A549 (cell line): Measurements from ENCODE around the gene RGPD4. TPM values are rescaled to one million over a fixed set of nuclear protein-coding genes. Genes with fewer than 3 reads are reported as not detected.
"Not testable (repeated sequence)": the region's sequence is repeated elsewhere in the genome, so short reads cannot be mapped to it uniquely, and the experiment has no call there.

Experiments used
- ATAC-seq, 2 experiments: fragments of 200-7000 bp in 1 of 2; fragments of >200 bp in 1 of 2; cut with Nextera tagmentation in 1 of 2; cut with Tn5 transposase in 1 of 2; 3 replicates each; pipeline versions ENCODE4 v1.8.0 to v1.9.1; 2018 to 2020; ENCODE audit warnings: mild to moderate bottlenecking in 1 of 2, moderate library complexity in 1 of 2
- CTCF ChIA-PET: fragments of 300-600 bp; sonication (Branson Sonifier 250); formaldehyde crosslinking; extraction: SDS; loops from one replicate; lab custom pipeline; 2021; ENCODE audit warnings: antibody characterized with exemption, inconsistent platforms; lab: Yijun Ruan, JAX
- POLR2A ChIA-PET: fragments of 350-600 bp; formaldehyde crosslinking; extraction: SDS; loops from one replicate; lab custom pipeline; 2021; ENCODE audit warnings: antibody characterized with exemption, inconsistent platforms; lab: Yijun Ruan, JAX
- DNase-seq, 2 experiments: peaks; one replicate each; pipeline versions ENCODE4 v3.0.0 to v3.0.0-alpha.2; 2011 to 2016; ENCODE audit warnings: low read depth in 1 of 2, low spot score in 1 of 2
- FAIRE-seq: peaks from 2 replicates; lab custom pipeline; 2011; peaks lifted over from hg19 to GRCh38; lab: Jason Lieb, UNC
- H3K27ac ChIP-seq, 2 experiments: fragments of >200 bp; sonication (Bioruptor Twin); formaldehyde crosslinking; 3 replicates each; pipeline ENCODE4 v1.5.1; 2016 to 2017
- H3K4me1 ChIP-seq: fragments of >200 bp; sonication (Bioruptor Twin); formaldehyde crosslinking; 3 replicates; pipeline ENCODE4 v1.6.1; 2016
- H3K4me2 ChIP-seq: fragments of >200 bp; sonication (Bioruptor Twin); formaldehyde crosslinking; 3 replicates; pipeline ENCODE4 v1.6.1; 2016
- H3K4me3 ChIP-seq: fragments of >200 bp; sonication (Bioruptor Twin); formaldehyde crosslinking; 3 replicates; pipeline ENCODE4 v1.5.1; 2016
- H3K9me3 ChIP-seq: fragments of >200 bp; sonication (Bioruptor Twin); formaldehyde crosslinking; 3 replicates; pipeline ENCODE4 v1.6.1; 2016
- ATOH8 ChIP-seq: fragments of 250-450 bp; sonication (Bioruptor Pico); IDR thresholded peaks from 2 replicates; pipeline ENCODE4 v1.5.0; 2020; ENCODE audit warnings: low read depth, mild to moderate bottlenecking, moderate library complexity
- CEBPB ChIP-seq, 2 experiments: fragments of >200 bp in 1 of 2; sonication (Bioruptor Twin) in 1 of 2; formaldehyde crosslinking in 1 of 2; IDR thresholded peaks; 2 replicates each; pipeline ENCODE4 v1.6.1; 2012 to 2016
- CHD2 ChIP-seq: fragments of 150-350 bp; IDR thresholded peaks from 2 replicates; pipeline ENCODE4 v1.6.1; 2014; ENCODE audit warnings: low read length; ENCODE audit not compliant: partially characterized antibody
- FOSB ChIP-seq: fragments of 250-450 bp; sonication (Bioruptor Pico); IDR thresholded peaks from 2 replicates; pipeline ENCODE4 v1.5.0; 2020; ENCODE audit warnings: mild to moderate bottlenecking, moderate library complexity
- FOSL2 ChIP-seq, 2 experiments: fragments of 450-650 bp in 1 of 2; fragments of >200 bp in 1 of 2; sonication (Bioruptor Twin) in 1 of 2; formaldehyde crosslinking; IDR thresholded peaks; 2 replicates each; pipeline versions ENCODE4 v1.5.0 to v1.6.1; 2016 to 2020; ENCODE audit warnings: mild to moderate bottlenecking in 1 of 2, moderate library complexity in 1 of 2
- HES2 ChIP-seq: fragments of >200 bp; sonication (Bioruptor Twin); formaldehyde crosslinking; IDR thresholded peaks from 2 replicates; pipeline ENCODE4 v1.6.1; 2016
- HMGXB4 ChIP-seq: fragments of 250-450 bp; sonication (Bioruptor Pico); IDR thresholded peaks from 2 replicates; pipeline ENCODE4 v1.5.0; 2021; ENCODE audit warnings: mild to moderate bottlenecking, moderate library complexity, borderline replicate concordance
- HOXB13 ChIP-seq: fragments of 250-450 bp; sonication (Bioruptor Pico); IDR thresholded peaks from 2 replicates; pipeline ENCODE4 v1.5.0; 2020; ENCODE audit warnings: low read depth, mild to moderate bottlenecking, moderate library complexity
- HOXB5 ChIP-seq: fragments of 250-450 bp; sonication (Bioruptor Pico); IDR thresholded peaks from 2 replicates; pipeline ENCODE4 v1.5.0; 2020; ENCODE audit warnings: mild to moderate bottlenecking, moderate library complexity
- JUN ChIP-seq, 2 experiments: fragments of >200 bp; sonication (Bioruptor Twin); formaldehyde crosslinking; IDR thresholded peaks; 2 replicates in 1 of 2; 3 replicates in 1 of 2; pipeline ENCODE4 v1.6.1; 2016 to 2017
- KDM1A ChIP-seq: fragments of 200-600 bp; sonication (generic); IDR thresholded peaks from 2 replicates; pipeline ENCODE4 v1.6.1; 2016; ENCODE audit warnings: low read depth, mild to moderate bottlenecking
- NPAS2 ChIP-seq: fragments of 250-450 bp; sonication (Bioruptor Pico); IDR thresholded peaks from 2 replicates; pipeline ENCODE4 v1.8.0; 2022; ENCODE audit warnings: mild to moderate bottlenecking, moderate library complexity, borderline replicate concordance
- NR3C1 ChIP-seq: fragments of >200 bp; sonication (Bioruptor Twin); formaldehyde crosslinking; IDR thresholded peaks from 3 replicates; pipeline ENCODE4 v1.6.1; 2017
- PBX3 ChIP-seq: IDR thresholded peaks from 2 replicates; pipeline ENCODE4 v1.6.1; 2012
- POLR2A ChIP-seq: IDR thresholded peaks from 2 replicates; pipeline ENCODE4 v1.6.1; 2012; ENCODE audit warnings: mild to moderate bottlenecking, low read length
- POLR2AphosphoS2 ChIP-seq: conservative IDR thresholded peaks from 2 replicates; pipeline ENCODE4 v1.6.1; 2012; ENCODE audit warnings: low read length, improper control_type of control experiment, inconsistent platforms
- RAD21 ChIP-seq, 2 experiments: fragments of >200 bp in 1 of 2; sonication (Bioruptor Twin) in 1 of 2; formaldehyde crosslinking in 1 of 2; IDR thresholded peaks in 1 of 2; conservative IDR thresholded peaks in 1 of 2; 2 replicates in 1 of 2; 3 replicates in 1 of 2; pipeline ENCODE4 v1.6.1; 2012 to 2018; ENCODE audit warnings: inconsistent platforms in 1 of 2
- RFX5 ChIP-seq: fragments of 450-650 bp; IDR thresholded peaks from 2 replicates; pipeline ENCODE4 v1.7.1; 2014; ENCODE audit warnings: antibody characterized with exemption, mild to moderate bottlenecking, moderate library complexity
- TP53 ChIP-seq: fragments of 250-450 bp; sonication (Bioruptor Pico); IDR thresholded peaks from 2 replicates; pipeline ENCODE4 v1.5.0; 2021; ENCODE audit warnings: mild to moderate bottlenecking, moderate library complexity
- USF2 ChIP-seq: fragments of 450-650 bp; IDR thresholded peaks from 2 replicates; pipeline ENCODE4 v1.6.1; 2014; ENCODE audit warnings: antibody characterized with exemption
- WGBS: methylation state at CpG from one replicate; pipeline ENCODE4 v1.1.6; 2017; ENCODE audit errors: missing lambda C conversion rate; 5-methylcytosine and 5-hydroxymethylcytosine counted together
- polyA minus RNA-seq: library from RNA; depleted of rRNA, polyadenylated mRNA; stranded (reverse); fragments of >200 nt; gene quantifications from 2 replicates; pipeline ENCODE4 v1.2.3, GENCODE V29; 2011; rRNA and poly(A)+ RNA removed
- polyA plus RNA-seq, 4 experiments: library from polyadenylated mRNA; depleted of rRNA in 3 of 4; stranded (reverse); fragments of >200 nt; fragmentation: RNase III in 1 of 4; extraction: RNeasy Plus Mini Kit Qiagen cat#74134 plus additional on column Dnase treatment in 1 of 4; gene quantifications; 2 replicates in 3 of 4; 3 replicates in 1 of 4; pipeline ENCODE4 v1.2.3, GENCODE V29; 2011 to 2017

RGPD4 gene
- 0.07 and 0.09 TPM in 2 replicates for polyA plus RNA-seq (2011; rRNA removed)
- polyA plus RNA-seq (2012; cell fraction: cytosol; rRNA removed) = not detected in 2 replicates
- polyA plus RNA-seq (2012; cell fraction: nucleus; rRNA removed) = not detected in 2 replicates
- polyA plus RNA-seq (2017; fragmentation: RNase III; extraction: RNeasy Plus Mini Kit Qiagen cat#74134 plus additional on column Dnase treatment) = 0.01 to 0.03 TPM (median 0.01 TPM) in 3 replicates
- polyA minus RNA-seq = 0.15 TPM in 1 of 2 replicates, not detected in the other

GRCh38 chr2:107826749-107827148 lies at the start of gene RGPD4:
RGPD4 (plus strand) TSS chr2:107826892; CDS start chr2:107827014, 122 bp downstream.
- H3K9me3 ChIP-seq, H3K27ac ChIP-seq, FAIRE-seq, CTCF ChIA-PET, H3K4me1 ChIP-seq, ATAC-seq, DNase-seq, POLR2A ChIA-PET, H3K4me3 ChIP-seq, H3K4me2 ChIP-seq: not testable (repeated sequence)
- WGBS = 92% methylated on average over 25 of the region's 43 CpGs

- Histone ChIP-seq H3K4me1 (no peaks in the 10 kb centered on the region), H3K4me3 (no peak overlapping the region), H3K9me3 (no peaks in the 10 kb centered on the region), H3K27ac (no peak overlapping the region), H3K4me2 (no peak overlapping the region)
- whole genome bisulfite sequencing = 18% methylated on average over 2 of the region's 2 CpGs
- TF ChIP-seq HOXB13 (CRISPR knock-in tag) (no peak), PBX3 (no peak), HES2 (no peak), USF2 (no peak), ATOH8 (no peak), CEBPB (IDR thresholded peaks at IDR 0.05) (no peak), NR3C1 (no peak), KDM1A (no peak), HMGXB4 (CRISPR knock-in tag) (no peak), FOSB (no peak), HOXB5 (CRISPR knock-in tag) (no peak), POLR2A (no peak), CHD2 (no peak), RAD21 (conservative IDR thresholded peaks at IDR 0.05 in 1 of 2, IDR thresholded peaks at IDR 0.05 in 1 of 2) (no peak), FOSL2 (IDR thresholded peaks at IDR 0.05) (no peak), FOSL2 (CRISPR knock-in tag; IDR thresholded peaks at IDR 0.05) (no peak), TP53 (CRISPR knock-in tag) (no peak), NPAS2 (no peak), RFX5 (no peak), POLR2AphosphoS2 (no peak), JUN (IDR thresholded peaks at IDR 0.05) (no peak)
- POLR2A ChIA-PET = no interaction called here
- FAIRE-seq = no peak
- DNase-seq = no peak
- ATAC-seq = no peak
- CTCF ChIA-PET = no interaction called here
Observed at GRCh38 chr2:107777974-107778373, 48.7 kb upstream of the RGPD4 start.
